ENCODE data around the gene PCDH10. TPM values are rescaled to one million over a fixed set of nuclear protein-coding genes. Genes with fewer than 3 reads are reported as not detected.

The PCDH10 gene
- polyA plus RNA-seq, 1 experiment, result 31.1 TPM

DNA sequence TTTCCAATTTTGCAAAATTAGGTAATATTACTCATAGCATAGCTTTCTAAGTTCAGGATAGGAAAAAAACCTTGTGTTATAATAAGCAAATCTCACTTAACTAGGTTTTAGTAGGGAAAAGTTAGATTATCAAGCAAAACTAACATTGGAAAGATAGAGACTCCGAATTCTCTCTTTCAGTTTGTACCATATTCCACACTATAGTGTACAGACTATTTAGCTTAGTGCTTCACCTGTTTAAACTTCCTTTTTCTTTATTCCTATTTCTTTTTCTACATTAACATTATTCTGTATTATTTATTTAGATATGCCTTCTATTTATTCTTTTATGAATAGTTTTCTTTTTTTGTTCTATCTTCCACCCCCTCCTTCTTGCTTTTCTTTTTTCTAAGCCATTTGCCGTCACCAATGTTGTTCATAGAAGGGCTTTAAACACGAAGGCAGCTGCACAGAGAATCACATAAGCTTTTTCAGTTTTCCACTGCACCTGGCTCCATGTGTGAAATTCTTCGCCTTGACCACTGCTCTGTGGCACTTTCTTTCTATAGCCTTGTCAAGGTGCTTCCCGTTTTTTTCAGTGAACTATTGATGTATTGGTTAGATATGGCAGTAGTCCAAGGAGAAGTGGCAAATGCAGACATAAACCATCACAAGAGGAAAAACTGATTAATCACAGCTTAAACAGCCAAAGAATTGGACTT, 8.5 kb downstream of the PCDH10 start:
- Histone ChIP-seq H3K27me3 (ENCODE audit: control insufficient read depth, insufficient read depth, low read length) (no peaks in the 10 kb centered on the region; the same call in 1 of the 2 replicates), H3K36me3 (ENCODE audit: control insufficient read depth, insufficient read depth, low read length) (no peaks in the 10 kb centered on the region), H3K4me3 (ENCODE audit: low read depth, low read length) (no peak overlapping the region)
- DNase-seq (ENCODE audit: low read depth), result no peak
- ChIA-PET CTCF (interaction anchor here (1.1 kb wide), 1 partner anchor 11 kb away, joined by 6 read pairs; no protein-coding TSS in a partner anchor), POLR2A (no interaction called here)
- TF ChIP-seq, protein P1, sequence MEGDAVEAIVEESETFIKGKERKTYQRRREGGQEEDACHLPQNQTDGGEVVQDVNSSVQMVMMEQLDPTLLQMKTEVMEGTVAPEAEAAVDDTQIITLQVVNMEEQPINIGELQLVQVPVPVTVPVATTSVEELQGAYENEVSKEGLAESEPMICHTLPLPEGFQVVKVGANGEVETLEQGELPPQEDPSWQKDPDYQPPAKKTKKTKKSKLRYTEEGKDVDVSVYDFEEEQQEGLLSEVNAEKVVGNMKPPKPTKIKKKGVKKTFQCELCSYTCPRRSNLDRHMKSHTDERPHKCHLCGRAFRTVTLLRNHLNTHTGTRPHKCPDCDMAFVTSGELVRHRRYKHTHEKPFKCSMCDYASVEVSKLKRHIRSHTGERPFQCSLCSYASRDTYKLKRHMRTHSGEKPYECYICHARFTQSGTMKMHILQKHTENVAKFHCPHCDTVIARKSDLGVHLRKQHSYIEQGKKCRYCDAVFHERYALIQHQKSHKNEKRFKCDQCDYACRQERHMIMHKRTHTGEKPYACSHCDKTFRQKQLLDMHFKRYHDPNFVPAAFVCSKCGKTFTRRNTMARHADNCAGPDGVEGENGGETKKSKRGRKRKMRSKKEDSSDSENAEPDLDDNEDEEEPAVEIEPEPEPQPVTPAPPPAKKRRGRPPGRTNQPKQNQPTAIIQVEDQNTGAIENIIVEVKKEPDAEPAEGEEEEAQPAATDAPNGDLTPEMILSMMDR (IDR thresholded peaks at IDR 0.05; ENCODE audit: insufficient read depth, low read depth, low read length), result no peak

DNA sequence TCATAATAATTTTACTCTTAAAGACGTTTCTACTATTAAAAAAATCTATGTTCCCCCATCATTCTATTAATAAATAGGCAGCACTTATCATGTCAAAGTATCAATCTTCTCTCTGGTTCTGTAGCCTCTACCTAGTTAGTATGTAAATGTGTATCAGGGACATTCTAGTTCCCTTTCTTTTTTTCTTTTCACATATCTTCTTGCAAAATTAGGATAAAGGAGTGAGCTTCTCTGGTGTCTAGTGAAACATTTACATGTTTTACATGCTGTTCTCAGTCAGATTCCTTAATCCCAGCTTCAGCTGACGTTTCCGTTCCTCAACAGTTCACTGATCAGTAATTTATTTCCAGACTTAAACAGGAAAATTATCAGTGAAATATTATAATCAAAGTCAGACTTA, 11.8 kb downstream of the PCDH10 start:
- H3K27me3 ChIP-seq (ENCODE audit: control insufficient read depth, insufficient read depth, low read length), result no peaks in the 10 kb centered on the region
- no peak overlapping the region for H3K4me3 ChIP-seq (ENCODE audit: low read depth, low read length)
- POLR2A ChIA-PET, result no interaction called here
- no peaks in the 10 kb centered on the region for H3K36me3 ChIP-seq (ENCODE audit: control insufficient read depth, insufficient read depth, low read length)
- no peak for DNase-seq (ENCODE audit: low read depth)
- CTCF ChIA-PET, result interaction anchor here (1.5 to 2.7 kb wide), 2 partner anchors 9 to 14 kb away, joined by 4 to 8 read pairs; no protein-coding TSS in a partner anchor
- TF ChIP-seq, protein P1 (IDR thresholded peaks at IDR 0.05; ENCODE audit: insufficient read depth, low read depth, low read length), result no peak

GRCh38 chr4:133161570-133162295, 12.6 kb downstream of the PCDH10 start:
- H3K36me3 ChIP-seq (ENCODE audit: control insufficient read depth, insufficient read depth, low read length), result no peaks in the 10 kb centered on the region
- TF ChIP-seq, protein P1 (IDR thresholded peaks at IDR 0.05; ENCODE audit: insufficient read depth, low read depth, low read length), result no peak
- no peak for DNase-seq (ENCODE audit: low read depth)
- ChIA-PET CTCF (interaction anchor here (1.5 to 2.7 kb wide), 2 partner anchors 10 to 15 kb away, joined by 4 to 8 read pairs; no protein-coding TSS in a partner anchor), POLR2A (no interaction called here)
- H3K4me3 ChIP-seq (ENCODE audit: low read depth, low read length), result no peak overlapping the region
- no peaks in the 10 kb centered on the region for H3K27me3 ChIP-seq (ENCODE audit: control insufficient read depth, insufficient read depth, low read length)

- POLR2A ChIA-PET, result no interaction called here
- Histone ChIP-seq H3K27me3 (ENCODE audit: control insufficient read depth, insufficient read depth, low read length) (no peaks in the 10 kb centered on the region), H3K36me3 (ENCODE audit: control insufficient read depth, insufficient read depth, low read length) (no peaks in the 10 kb centered on the region), H3K4me3 (ENCODE audit: low read depth, low read length) (no peak overlapping the region)
- CTCF ChIA-PET, result interaction anchor here (1.2 to 2.7 kb wide), 3 partner anchors 8 to 16 kb away, joined by 3 to 8 read pairs (median 7); no protein-coding TSS in a partner anchor
- TF ChIP-seq, protein P1 (IDR thresholded peaks at IDR 0.05; ENCODE audit: insufficient read depth, low read depth, low read length), result no peak
- no peak for DNase-seq (ENCODE audit: low read depth)
These were observed 13.8 kb downstream of the PCDH10 start for GRCh38 chr4:133162941-133163340.

DNA sequence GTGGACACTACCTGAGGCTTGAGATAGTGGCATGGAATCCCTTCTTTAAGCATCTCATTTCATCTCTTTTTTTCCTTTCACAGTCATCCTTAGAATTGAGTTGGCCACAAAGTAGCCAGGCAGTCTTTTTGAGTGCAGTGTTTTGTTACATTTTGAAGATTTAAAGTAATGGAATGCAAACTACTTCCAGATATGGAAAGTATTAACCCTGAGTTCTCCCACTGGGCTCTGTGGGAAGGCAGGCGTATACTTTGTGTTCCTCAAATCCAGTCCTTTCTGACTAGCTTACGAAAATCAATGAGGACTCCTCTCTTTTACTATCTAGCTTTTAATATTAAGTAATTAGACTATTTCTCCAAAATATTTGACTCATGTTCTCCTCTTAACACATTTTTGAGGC, 29.9 kb downstream of the PCDH10 start:
- no peak for DNase-seq (ENCODE audit: low read depth)
- Histone ChIP-seq H3K4me3 (ENCODE audit: low read depth, low read length) (no peak overlapping the region), H3K27me3 (ENCODE audit: control insufficient read depth, insufficient read depth, low read length) (no peaks in the 10 kb centered on the region), H3K36me3 (ENCODE audit: control insufficient read depth, insufficient read depth, low read length) (no peaks in the 10 kb centered on the region)
- ChIA-PET POLR2A (no interaction called here), CTCF (interaction anchor here (0.6 to 1.3 kb wide), 2 partner anchors 8 to 33 kb away, joined by 3 read pairs; no protein-coding TSS in a partner anchor)
- TF ChIP-seq, protein P1 (IDR thresholded peaks at IDR 0.05; ENCODE audit: insufficient read depth, low read depth, low read length), result no peak
